GM12878 (cell line): ENCODE results near the gene CALCR.

Source experiments
- CHD1 ChIP-seq: IDR thresholded peaks from 2 replicates; pipeline ENCODE4 v1.6.1; 2012; ENCODE audit warnings: low read depth, low read length, improper control_type of control experiment
- CHD2 ChIP-seq: IDR thresholded peaks from 2 replicates; pipeline ENCODE4 v1.6.1; 2011; ENCODE audit warnings: low read depth, low read length, improper control_type of control experiment, borderline replicate concordance
- EP300 ChIP-seq, 2 experiments: fragments of 150-350 bp in 1 of 2; IDR thresholded peaks; 2 replicates each; pipeline ENCODE4 v1.6.1; 2011 to 2012; ENCODE audit warnings: low read depth in 2 of 2, low read length in 2 of 2, borderline replicate concordance in 1 of 2, improper control_type of control experiment in 1 of 2, inconsistent platforms in 1 of 2; ENCODE audit not compliant: control insufficient read depth in 1 of 2
- MAX ChIP-seq: IDR thresholded peaks from 2 replicates; pipeline ENCODE4 v1.6.1; 2012; ENCODE audit warnings: low read depth, low read length, improper control_type of control experiment
- POLR2AphosphoS5 ChIP-seq: IDR thresholded peaks from 2 replicates; pipeline ENCODE4 v1.6.1; 2011; ENCODE audit warnings: mild to moderate bottlenecking, low read length, inconsistent platforms
- RELB ChIP-seq: fragments of 450-650 bp; IDR thresholded peaks from 2 replicates; pipeline ENCODE4 v1.6.1; 2017; ENCODE audit warnings: low read depth, mild to moderate bottlenecking, moderate library complexity
- SIN3A ChIP-seq: IDR thresholded peaks from 2 replicates; pipeline ENCODE4 v1.6.1; 2012; ENCODE audit warnings: low read depth, low read length, improper control_type of control experiment
- USF2 ChIP-seq: IDR thresholded peaks from 2 replicates; pipeline ENCODE4 v1.6.1; 2011; ENCODE audit warnings: low read depth, low read length, improper control_type of control experiment, borderline replicate concordance

- TF ChIP-seq MAX, result no peak
- no peak for TF ChIP-seq RELB
- TF ChIP-seq CHD1, result no peak
- no peak for TF ChIP-seq POLR2AphosphoS5
- no peak for TF ChIP-seq USF2
- no peak for TF ChIP-seq EP300 (IDR thresholded peaks at IDR 0.05; ENCODE audit: borderline replicate concordance in 1 of 2, control insufficient read depth in 1 of 2, low read depth in 2 of 2, low read length in 2 of 2)
- TF ChIP-seq SIN3A, result no peak
- TF ChIP-seq CHD2, result no peak
Observed at GRCh38 chr7:93569189-93569588, 5.3 kb downstream of the CALCR start.
